Astrocyte (in vitro differentiated cells and primary cell): Measurements from ENCODE around the gene DIAPH3.

Source experiments
- EZH2 ChIP-seq: IDR thresholded peaks from 2 replicates; pipeline ENCODE4 v1.6.1; 2012; ENCODE audit warnings: mild to moderate bottlenecking, low read length, inconsistent platforms; ENCODE audit not compliant: insufficient read depth
- TF ChIP-seq, protein P1 (sequence below): IDR thresholded peaks from 2 replicates; pipeline ENCODE4 v1.5.1; 2011; ENCODE audit warnings: low read depth, mild to moderate bottlenecking, inconsistent platforms, low read length, moderate library complexity; ENCODE audit not compliant: insufficient read depth

DNA sequence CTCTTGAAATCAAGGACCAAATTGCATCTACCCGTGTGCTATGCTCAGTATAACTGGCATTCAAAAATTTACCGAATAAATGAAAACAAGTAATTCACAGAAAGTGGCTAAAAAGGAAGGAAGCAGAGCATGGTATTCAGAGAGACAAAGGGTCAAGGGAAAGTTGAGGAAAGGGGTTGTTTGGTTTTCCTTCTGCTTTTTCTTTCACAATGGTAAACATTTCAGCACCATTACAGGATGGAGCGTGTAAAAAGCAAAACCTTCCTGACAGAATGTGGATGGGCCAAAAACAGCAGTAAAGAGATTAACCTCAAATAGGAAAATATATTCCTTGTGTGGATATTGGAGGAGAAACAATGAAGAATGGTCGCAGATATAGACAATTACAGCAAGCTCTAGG lies 14.8 kb downstream of the DIAPH3 start:
- no peak for TF ChIP-seq EZH2
- TF ChIP-seq, protein P1, sequence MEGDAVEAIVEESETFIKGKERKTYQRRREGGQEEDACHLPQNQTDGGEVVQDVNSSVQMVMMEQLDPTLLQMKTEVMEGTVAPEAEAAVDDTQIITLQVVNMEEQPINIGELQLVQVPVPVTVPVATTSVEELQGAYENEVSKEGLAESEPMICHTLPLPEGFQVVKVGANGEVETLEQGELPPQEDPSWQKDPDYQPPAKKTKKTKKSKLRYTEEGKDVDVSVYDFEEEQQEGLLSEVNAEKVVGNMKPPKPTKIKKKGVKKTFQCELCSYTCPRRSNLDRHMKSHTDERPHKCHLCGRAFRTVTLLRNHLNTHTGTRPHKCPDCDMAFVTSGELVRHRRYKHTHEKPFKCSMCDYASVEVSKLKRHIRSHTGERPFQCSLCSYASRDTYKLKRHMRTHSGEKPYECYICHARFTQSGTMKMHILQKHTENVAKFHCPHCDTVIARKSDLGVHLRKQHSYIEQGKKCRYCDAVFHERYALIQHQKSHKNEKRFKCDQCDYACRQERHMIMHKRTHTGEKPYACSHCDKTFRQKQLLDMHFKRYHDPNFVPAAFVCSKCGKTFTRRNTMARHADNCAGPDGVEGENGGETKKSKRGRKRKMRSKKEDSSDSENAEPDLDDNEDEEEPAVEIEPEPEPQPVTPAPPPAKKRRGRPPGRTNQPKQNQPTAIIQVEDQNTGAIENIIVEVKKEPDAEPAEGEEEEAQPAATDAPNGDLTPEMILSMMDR, result no peak
